AG04450 (cell line): ENCODE measurements around the gene HOXB6. TPM values are rescaled to one million over a fixed set of nuclear protein-coding genes. Genes with fewer than 3 reads are reported as not detected.
A peak's percentile ranks its signal among the peaks of the same experiment; 100 is the strongest.

Experiments used
- CTCF ChIA-PET: fragments of 300-600, 350-600 bp; formaldehyde crosslinking; extraction: SDS; loops from one replicate; lab custom pipeline; 2022; ENCODE audit warnings: antibody characterized with exemption, inconsistent platforms; lab: Charles Lee
- POLR2A ChIA-PET: fragments of 350-600 bp; formaldehyde crosslinking; extraction: SDS; loops from one replicate; lab custom pipeline; 2021; ENCODE audit warnings: antibody characterized with exemption, inconsistent platforms; lab: Yijun Ruan, JAX
- DNase-seq: peaks from one replicate; pipeline ENCODE4 v3.0.0-alpha.2; 2011; ENCODE audit warnings: low read depth, low spot score
- H3K27ac ChIP-seq: one replicate; pipeline ENCODE4 v1.5.1; 2012; ENCODE audit warnings: low read depth, low read length, control low read depth
- H3K27me3 ChIP-seq: one replicate; pipeline ENCODE4 v1.6.0; 2012; ENCODE audit warnings: low read length; ENCODE audit not compliant: control insufficient read depth, insufficient read depth
- H3K4me3 ChIP-seq: 2 replicates; pipeline ENCODE4 v1.5.1; 2011; ENCODE audit warnings: mild to moderate bottlenecking, low read depth, low read length, control low read depth
- H3K9me3 ChIP-seq: 2 replicates; pipeline ENCODE4 v1.5.1; 2012; ENCODE audit warnings: low read length; ENCODE audit not compliant: control insufficient read depth, insufficient read depth
- polyA plus RNA-seq: library from polyadenylated mRNA; depleted of rRNA; stranded (reverse); fragments of >200 nt; gene quantifications from 2 replicates; pipeline ENCODE4 v1.2.3, GENCODE V29; 2011
- TF ChIP-seq, protein P1 (sequence below): IDR thresholded peaks from 2 replicates; pipeline ENCODE4 v1.5.1; 2011; ENCODE audit warnings: low read depth, low read length, control low read depth, inconsistent platforms

Gene HOXB6
- polyA plus RNA-seq, 1 experiment: 15.4 TPM

DNA sequence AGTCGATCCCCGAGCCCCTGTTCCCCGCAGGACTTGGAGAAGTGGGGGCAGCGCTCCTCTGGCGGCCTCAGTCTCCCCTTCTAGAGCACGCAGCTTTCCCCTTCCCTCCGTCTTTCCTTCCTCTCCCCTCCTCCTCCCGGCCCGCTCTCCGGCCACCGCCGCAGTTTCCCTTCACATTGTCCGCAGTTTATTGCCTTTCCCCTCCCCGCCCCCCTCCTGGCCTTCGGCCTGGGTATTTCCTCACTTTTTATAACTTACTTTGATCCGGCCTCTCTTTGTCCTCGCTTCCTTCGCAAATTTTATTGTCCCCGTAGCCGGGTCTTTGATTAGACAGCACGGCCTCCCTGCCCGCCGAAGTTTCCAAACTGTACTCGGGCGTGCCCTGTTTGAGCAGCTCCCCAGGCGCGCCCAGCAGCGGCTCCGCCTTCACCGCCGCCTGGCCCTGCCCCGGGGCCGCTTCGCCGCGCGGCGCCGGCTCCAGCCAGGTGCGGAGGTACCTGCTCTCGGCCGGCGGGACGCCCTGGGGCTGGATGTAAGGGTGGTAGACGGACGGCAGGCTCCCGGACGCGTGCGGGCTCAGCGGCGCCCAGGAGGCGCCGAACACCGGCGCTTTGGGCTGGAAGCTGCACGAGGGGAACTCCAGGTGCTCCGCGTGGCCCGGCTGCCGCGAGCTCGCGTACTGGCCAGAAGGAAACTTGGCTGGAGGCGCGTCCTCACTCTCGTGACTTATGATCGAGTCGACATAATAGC lies 20.9 kb upstream of the HOXB6 start:
- ChIA-PET CTCF (interaction anchor here (1.2 to 2.0 kb wide), 3 partner anchors 10 to 318 kb away, joined by 5 to 11 read pairs (median 5); no protein-coding TSS in a partner anchor), POLR2A (interaction anchor here (0.6 kb wide), 1 partner anchor 153 kb away, joined by 4 read pairs; no protein-coding TSS in a partner anchor)
- DNase-seq: no peak
- Histone ChIP-seq H3K27me3 (peaks cover 98% of the 10 kb centered on the region), H3K9me3 (peaks cover 10% of the 10 kb centered on the region; the same call in 1 of the 2 replicates), H3K4me3 (peak overlapping the region; percentile 22), H3K27ac (no peak overlapping the region)
- TF ChIP-seq, protein P1, sequence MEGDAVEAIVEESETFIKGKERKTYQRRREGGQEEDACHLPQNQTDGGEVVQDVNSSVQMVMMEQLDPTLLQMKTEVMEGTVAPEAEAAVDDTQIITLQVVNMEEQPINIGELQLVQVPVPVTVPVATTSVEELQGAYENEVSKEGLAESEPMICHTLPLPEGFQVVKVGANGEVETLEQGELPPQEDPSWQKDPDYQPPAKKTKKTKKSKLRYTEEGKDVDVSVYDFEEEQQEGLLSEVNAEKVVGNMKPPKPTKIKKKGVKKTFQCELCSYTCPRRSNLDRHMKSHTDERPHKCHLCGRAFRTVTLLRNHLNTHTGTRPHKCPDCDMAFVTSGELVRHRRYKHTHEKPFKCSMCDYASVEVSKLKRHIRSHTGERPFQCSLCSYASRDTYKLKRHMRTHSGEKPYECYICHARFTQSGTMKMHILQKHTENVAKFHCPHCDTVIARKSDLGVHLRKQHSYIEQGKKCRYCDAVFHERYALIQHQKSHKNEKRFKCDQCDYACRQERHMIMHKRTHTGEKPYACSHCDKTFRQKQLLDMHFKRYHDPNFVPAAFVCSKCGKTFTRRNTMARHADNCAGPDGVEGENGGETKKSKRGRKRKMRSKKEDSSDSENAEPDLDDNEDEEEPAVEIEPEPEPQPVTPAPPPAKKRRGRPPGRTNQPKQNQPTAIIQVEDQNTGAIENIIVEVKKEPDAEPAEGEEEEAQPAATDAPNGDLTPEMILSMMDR: no peak

DNA sequence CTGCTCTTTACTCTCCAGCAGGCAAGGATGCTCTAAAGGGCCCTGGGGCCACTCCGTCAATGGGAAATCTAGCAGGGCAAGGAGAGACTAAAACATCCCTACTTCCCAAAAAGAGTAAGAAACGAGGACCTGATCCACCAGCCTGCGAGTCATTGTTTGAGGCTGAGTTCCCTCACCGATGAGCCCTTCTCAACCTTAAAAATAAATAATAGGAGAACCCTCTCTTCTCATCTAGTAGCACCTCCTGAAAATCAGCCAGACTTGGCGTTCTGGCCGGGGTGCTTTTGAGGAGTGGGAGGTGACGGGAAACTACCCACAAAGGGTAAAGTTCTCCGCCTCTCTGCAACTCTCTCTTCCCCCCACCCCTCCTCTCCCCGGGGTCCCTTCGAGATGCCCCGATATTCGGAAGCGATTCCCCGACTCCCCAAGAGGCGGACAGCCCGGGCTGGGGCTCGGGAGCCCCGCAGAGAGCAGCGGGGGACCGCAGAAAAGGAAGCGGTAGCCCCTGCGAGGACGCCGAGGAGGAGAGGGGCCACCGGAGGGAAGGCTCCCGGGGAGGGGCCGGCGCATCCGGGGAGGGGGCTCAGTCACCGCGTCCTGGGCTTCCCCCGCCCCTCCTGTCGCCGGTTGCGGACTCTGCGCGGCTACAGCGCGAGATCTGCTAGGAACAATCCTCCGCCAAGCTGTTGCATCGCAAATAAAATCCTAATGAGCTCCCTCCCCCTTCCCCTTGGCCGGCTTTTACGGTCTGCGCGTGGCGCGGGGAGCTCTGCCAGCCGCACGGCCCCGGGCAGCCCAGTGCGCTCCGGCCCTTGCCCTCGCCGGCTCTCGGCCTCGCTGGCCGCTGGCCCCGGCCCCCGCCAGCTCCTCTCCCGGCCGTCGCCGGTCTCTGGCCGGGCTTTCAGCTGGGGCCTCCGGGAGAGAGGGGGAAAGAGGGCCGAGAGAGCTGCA lies 20.0 kb upstream of the HOXB6 start:
- H3K4me3 ChIP-seq: peak overlapping the region; percentile 22; the same call in 1 of the 2 replicates
- peaks cover 98% of the 10 kb centered on the region for H3K27me3 ChIP-seq
- H3K9me3 ChIP-seq: peaks cover 10% of the 10 kb centered on the region; the same call in 1 of the 2 replicates
- no peak overlapping the region for H3K27ac ChIP-seq
- DNase-seq: no peak
- TF ChIP-seq, protein P1: no peak
- ChIA-PET CTCF (interaction anchor here (1.2 to 2.0 kb wide), 3 partner anchors 11 to 317 kb away, joined by 5 to 11 read pairs (median 5); no protein-coding TSS in a partner anchor), POLR2A (no interaction called here)

DNA sequence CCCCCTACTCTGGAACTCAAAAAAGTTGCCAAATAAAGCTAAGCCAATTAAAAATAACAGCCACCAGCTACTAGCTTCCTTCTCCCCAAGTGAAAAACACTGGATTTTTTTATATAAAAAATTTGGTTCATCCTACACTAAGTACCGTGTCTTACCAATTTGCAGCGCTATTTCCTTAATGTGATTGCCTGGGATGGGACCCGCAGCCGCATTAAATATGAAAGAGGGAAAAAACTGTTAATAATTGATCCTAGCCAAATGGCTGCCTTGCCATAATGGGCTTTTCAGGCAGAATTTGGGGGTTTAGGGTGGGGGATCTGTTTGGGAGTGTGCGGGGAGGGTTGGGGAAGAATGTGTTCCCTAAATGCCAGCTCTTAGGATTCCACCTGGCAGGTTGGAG lies 19.3 kb upstream of the HOXB6 start:
- Histone ChIP-seq H3K9me3 (peaks cover 6% of the 10 kb centered on the region; the same call in 1 of the 2 replicates), H3K4me3 (no peak overlapping the region), H3K27me3 (peaks cover 98% of the 10 kb centered on the region), H3K27ac (no peak overlapping the region)
- DNase-seq: no peak
- ChIA-PET POLR2A (no interaction called here), CTCF (interaction anchor here (1.3 to 1.7 kb wide), 2 partner anchors 13 to 272 kb away, joined by 4 to 6 read pairs; no protein-coding TSS in a partner anchor)
- TF ChIP-seq, protein P1: no peak

DNA sequence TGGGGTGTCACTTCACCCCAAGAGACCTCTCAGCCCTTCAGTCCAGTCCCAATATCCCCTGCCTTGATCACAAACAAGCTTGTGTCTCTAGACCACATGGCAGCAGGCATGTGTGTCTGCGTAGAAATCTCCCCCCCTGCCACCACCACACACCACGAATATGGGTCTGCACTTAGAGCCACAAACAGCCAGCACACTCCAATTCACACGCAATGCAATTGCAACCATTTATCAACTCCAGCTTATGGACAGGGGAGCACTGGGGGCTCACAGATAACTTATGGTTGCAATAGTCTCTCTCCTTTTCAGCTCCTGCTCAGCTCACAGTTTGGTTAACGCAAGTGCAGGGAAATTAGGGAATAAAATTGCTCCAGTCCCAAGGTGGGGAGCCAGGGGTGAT lies 18.8 kb upstream of the HOXB6 start:
- CTCF ChIA-PET: interaction anchor here (0.7 to 1.7 kb wide), 4 partner anchors 13 to 316 kb away, joined by 3 to 6 read pairs (median 4); no protein-coding TSS in a partner anchor
- peaks cover 6% of the 10 kb centered on the region; the same call in 1 of the 2 replicates for H3K9me3 ChIP-seq
- TF ChIP-seq, protein P1: no peak
- no peak overlapping the region for H3K4me3 ChIP-seq
- POLR2A ChIA-PET: no interaction called here
- no peak for DNase-seq
- H3K27me3 ChIP-seq: peaks cover 98% of the 10 kb centered on the region
- H3K27ac ChIP-seq: no peak overlapping the region
